GM13976 (cell line): ENCODE results near the gene XRCC4.

Experiments used
- DNase-seq: peaks from one replicate; pipeline ENCODE4 v3.0.0; 2012; ENCODE audit warnings: low spot score
- in situ Hi-C: fragments of 300-500 bp; cut with MboI; formaldehyde crosslinking; loops from one replicate; pipeline ENCODE4 v1.12.0; 2022; ENCODE audit warnings: low sequenced_read_pairs, mixed read lengths, inconsistent platforms; ENCODE audit not compliant: unreplicated experiment
- TF ChIP-seq, protein P1 (sequence below): IDR thresholded peaks from 2 replicates; pipeline ENCODE4 v1.5.1; 2012; ENCODE audit warnings: borderline replicate concordance, mild to moderate bottlenecking; ENCODE audit not compliant: insufficient read depth; ENCODE audit errors: extremely low read depth, missing control alignments, control extremely low read depth

Gene XRCC4

DNA sequence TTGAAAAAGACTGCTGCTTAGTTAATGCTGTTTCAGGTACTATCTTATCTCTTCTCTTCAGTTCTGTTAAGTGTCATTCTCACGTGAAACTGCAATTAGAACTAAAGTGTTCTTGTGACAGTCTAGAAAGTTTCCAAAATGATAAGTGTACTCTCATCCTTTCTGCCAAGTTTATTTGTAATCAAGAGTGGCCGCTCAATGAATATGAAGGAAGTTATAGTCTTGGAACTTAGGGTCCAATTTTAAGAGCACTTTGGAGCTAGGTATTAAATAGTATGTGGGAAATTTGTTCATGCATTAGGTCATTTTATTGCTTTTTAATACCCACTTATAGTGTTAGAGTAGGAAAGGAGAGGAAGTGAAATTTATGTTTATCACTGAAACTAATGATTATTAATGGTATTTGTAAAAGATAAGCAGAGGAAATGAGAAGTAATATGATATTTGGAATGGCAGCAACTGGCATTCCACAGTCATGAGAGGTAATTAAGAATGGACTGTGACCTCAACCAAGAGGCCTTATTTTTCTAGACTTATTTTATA lies 20.4 kb downstream of the XRCC4 start:
- DNase-seq = no peak

DNA sequence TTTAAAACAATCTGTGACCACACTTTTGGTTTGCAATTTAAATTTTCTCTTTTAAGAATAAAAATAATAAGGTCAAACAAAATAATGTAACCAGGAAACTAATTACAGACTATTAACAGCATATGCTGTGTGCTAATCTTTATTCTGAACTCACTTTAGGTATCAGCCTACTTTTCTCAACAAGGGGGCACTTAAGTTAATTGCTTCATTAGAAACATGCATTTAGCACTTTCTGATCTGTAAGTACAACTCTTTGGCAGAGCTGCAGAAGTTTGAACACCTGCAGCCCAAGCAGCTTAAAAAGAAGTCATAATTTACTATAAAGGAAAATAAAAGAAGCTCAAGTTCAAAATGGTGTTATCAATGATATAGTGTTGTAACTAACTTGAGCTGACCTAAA lies 21.7 kb downstream of the XRCC4 start:
- DNase-seq = no peak
- in situ Hi-C loops = no loop called here

More for the DNA sequence above, 20.4 kb downstream of the XRCC4 start:
- in situ Hi-C loops = no loop called here
- TF ChIP-seq, protein P1, sequence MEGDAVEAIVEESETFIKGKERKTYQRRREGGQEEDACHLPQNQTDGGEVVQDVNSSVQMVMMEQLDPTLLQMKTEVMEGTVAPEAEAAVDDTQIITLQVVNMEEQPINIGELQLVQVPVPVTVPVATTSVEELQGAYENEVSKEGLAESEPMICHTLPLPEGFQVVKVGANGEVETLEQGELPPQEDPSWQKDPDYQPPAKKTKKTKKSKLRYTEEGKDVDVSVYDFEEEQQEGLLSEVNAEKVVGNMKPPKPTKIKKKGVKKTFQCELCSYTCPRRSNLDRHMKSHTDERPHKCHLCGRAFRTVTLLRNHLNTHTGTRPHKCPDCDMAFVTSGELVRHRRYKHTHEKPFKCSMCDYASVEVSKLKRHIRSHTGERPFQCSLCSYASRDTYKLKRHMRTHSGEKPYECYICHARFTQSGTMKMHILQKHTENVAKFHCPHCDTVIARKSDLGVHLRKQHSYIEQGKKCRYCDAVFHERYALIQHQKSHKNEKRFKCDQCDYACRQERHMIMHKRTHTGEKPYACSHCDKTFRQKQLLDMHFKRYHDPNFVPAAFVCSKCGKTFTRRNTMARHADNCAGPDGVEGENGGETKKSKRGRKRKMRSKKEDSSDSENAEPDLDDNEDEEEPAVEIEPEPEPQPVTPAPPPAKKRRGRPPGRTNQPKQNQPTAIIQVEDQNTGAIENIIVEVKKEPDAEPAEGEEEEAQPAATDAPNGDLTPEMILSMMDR = no peak

DNA sequence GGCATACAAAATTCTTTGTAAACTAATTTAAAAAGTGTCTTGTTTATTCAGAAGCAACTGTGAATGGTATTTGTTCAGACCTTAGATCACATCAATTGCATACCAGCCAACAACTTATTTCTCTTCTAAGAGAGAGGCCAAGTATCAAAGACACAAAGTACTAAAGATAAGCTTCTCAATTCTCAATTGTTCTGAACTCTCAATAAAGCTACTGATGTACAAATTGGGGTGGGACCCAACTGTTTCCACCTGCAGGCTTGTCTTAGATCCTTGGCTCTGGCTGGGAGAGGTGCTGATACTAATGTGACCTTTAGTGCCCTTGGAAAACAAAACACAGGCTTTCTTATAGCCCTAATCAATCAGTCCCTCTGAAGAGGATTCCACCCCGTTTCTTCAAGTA lies 22.1 kb downstream of the XRCC4 start:
- in situ Hi-C loops = no loop called here
- DNase-seq = no peak
- TF ChIP-seq, protein P1 = no peak

More for the DNA sequence above, 21.7 kb downstream of the XRCC4 start:
- TF ChIP-seq, protein P1 = no peak

DNA sequence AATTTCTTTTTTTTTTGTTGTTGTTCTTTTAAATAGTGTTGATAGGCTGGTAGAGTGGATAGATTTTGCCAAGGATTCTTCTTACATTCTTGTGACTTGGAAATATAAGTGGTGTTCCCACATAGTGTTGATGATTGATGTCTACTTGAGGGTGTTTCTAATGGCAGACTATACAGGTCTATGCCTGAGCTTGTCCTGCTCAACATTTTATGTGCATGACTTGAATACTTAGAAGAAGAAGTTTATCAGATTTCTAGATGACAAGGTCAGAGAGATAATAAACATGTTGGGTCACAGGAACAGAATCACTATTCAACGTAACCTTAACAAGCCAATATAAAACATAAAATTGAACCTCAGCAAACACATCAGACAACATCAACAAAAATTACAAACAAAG lies 24.2 kb downstream of the XRCC4 start:
- TF ChIP-seq, protein P1 = no peak
- DNase-seq = no peak
- in situ Hi-C loops = no loop called here

GRCh38 chr5:83102364-83102980 lies 25.1 kb downstream of the XRCC4 start:
- DNase-seq = no peak
- in situ Hi-C loops = no loop called here
- TF ChIP-seq, protein P1 = no peak

DNA sequence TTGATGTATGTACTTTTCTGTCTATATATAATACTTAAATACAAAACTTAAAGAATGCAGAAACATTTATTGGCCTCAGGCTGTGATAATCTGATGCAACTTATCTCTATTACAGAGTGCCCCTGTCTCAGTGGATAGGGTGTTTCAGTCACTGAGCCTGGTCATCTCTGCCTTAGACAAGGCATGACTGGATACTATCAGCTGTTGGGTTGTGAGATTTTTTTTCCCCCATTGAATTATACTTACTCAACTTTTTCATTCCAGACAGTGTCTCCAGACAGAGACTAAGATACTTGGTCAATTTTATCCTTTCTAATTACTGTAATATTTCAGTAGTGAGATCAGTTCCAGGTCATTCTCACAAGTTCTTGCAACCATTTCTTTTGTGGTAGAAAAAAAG lies 26.7 kb downstream of the XRCC4 start:
- in situ Hi-C loops = no loop called here
- DNase-seq = no peak
- TF ChIP-seq, protein P1 = no peak
